GM21423 (cell line): ENCODE measurements around the gene OBP2A.
"Not testable (repeated sequence)": the region's sequence is repeated elsewhere in the genome, so short reads cannot be mapped to it uniquely, and the experiment has no call there.

Experiments used
- ATAC-seq: cut with Tn5 transposase; IDR thresholded peaks from one replicate; pipeline ENCODE4 v1.9.1; 2021; ENCODE audit warnings: mild to moderate bottlenecking, moderate library complexity; ENCODE audit not compliant: unreplicated experiment

Gene OBP2A

DNA sequence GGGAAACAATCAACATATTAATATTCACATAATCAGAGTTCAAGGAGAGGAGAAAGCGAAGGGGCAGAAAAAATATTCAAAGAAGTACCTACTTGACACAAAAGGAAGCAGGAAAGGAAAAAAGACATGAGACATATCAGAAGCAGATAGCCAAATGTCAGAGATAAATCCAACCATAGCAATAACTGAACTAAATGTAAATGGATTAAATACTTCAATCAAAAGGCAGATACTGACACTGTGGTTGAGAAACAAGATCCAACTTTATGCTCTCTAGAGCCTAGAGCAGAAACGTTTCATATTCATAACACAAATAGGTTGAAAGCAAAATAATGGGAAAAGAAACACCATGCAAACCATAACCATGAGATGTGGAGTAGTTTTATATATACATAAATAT lies 36.5 kb upstream of the OBP2A start:
- no peak for ATAC-seq

DNA sequence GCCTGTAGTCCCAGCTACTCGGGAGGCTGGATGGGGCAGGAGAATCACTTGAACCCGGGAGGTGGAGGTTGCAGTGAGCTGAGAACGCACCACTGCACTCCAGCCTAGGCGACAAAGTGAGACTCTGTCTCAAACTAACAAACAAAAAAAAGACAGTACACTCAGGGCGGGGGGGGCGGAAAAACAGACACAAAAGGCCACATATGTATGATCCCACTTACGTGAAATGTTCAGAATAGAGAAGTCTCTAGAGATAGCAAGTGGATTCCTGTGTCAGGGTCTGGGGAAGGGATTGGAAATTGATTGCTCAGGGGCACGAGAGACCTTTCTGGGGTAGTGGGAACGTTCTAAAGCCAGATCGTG lies 33.7 kb upstream of the OBP2A start:
- no peak for ATAC-seq

DNA sequence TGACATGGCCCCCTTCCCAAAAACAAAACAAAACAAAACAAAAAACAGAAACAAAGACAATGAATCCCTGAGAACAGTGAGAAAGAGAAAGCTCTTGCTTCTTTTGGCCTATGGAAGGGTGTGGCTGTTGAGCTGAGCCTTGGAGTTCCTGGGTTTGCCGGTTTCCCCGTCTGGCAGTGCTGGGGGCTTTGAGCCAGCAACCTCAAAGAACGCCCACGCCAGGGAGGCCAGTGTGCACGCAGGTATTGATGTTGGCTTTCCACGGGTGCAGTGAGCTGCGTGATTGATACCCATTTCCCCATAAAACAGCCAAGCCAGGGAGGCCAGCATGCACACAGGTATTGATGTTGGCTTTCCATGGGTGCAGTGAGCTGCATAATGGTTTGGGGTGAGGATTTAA lies 33.0 kb upstream of the OBP2A start:
- no peak for ATAC-seq

DNA sequence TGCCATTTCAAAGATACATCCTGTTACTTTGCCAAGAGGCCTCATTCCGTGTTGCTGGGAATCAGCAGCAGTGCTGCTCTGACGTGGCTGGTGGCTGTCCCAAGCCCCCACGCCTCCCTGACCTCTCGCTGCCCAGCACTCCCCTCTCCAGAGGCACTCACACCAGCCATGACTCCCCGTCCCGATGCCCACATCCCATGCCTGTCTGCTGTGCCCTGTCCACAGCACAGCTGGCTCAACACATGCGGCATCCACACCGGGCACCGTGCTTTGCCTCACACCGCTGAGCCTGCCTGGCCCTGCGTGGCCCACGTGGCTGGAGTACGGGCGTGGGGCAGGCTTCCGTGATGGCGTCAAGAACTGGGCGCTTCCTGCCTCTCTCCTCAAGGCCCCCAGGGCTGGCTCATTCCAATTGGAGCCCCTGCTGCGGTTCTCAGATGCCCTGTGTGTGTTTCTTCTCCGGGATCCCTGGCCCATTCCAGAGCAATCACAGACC lies 32.5 kb upstream of the OBP2A start:
- ATAC-seq: no peak

DNA sequence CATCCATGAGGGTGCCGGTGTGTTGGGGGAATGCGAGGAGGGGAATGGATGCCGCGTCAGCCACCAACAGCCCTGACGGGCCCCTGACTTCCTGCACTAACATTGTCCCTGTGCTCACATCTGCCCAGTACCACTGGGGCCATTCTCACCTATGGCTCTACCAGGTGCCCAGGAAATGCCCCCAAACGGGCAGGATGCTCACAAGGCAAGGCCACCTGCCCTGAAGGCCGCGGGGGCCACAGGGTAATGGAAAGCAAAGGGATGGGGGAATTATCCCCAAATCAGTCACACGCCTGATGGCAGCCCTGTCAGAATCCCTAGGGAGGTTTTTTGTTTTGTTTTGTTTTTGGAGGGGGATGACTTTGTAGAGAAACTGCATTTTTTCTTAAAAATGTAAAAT lies 32.0 kb upstream of the OBP2A start:
- ATAC-seq: not testable (repeated sequence)

DNA sequence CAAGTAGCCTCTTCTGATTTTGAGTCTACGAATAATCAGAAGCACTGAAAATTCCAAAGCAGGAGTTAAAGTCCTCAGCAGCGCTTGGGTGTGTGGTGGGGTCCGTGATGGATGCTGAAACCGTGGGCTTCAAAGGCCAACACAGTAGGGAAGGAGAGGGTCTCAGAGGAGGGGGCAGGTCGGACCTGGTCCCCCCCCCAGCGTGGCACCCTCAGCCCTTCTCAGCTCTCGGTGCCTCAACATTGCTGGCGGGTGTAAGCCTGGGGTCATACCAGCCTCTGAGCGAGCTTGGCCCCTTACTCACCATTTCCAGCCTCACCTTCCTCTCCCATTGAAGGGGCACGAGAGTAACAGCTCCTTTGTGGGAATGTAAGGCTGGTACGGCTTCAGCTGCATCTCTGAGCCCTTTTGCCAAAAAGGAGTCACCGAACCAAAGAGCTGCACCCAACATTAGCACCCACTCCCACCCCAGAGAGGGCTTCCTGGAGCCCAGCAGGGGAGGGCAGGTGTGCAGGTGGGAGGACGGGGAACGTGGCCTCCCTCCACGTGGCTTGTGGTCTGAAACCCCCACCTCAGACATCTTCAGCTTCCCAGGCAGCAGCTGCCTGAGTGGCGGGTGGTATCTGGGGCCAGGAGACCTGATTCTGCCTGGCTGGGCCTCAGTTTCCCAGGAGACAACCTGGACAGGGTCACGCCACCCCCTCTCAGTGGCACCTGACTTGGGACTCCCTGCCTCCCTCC lies 31.4 kb upstream of the OBP2A start:
- ATAC-seq: no peak

DNA sequence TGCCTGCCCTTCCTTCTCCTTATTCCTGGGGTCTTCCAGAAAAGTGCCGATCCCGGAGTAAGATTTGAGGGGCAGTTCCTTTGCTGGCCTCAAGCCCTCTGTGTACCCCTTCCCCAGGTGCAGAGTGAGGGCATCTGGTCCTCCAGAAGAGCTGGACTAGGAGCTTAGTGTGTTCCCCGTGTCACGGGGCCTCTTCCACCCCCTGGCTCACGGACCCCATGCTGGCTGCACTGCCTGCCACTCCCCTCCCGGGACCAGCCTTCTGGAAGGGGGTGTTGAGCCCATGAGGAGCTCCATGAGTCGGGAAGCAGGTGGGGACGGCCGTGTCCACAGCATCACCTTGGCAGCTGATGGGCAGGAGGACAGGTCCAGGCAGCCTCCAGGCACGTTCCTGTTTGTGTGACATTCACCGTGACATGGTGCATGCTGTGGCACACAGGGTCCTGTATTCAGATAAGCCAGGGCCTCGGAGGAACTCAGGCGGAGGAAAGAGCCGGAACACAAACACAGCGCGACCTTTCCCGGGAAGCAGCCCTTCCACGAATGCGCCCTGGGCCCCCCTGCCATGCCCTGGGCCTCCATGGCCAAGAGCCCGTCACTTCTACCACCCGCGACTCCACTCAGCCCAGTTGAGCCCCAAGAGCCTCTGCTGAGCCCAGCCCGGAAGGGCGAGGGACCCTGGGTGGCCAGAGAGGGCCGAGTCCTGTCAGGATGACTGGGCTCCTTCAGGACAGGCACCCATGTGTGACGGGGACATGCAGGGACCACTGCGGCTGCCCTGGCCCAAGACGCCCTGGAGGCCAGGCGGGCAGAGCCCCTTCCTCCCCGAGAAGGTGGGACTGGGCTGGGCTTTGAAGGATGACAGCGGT lies 30.6 kb upstream of the OBP2A start:
- ATAC-seq: no peak

DNA sequence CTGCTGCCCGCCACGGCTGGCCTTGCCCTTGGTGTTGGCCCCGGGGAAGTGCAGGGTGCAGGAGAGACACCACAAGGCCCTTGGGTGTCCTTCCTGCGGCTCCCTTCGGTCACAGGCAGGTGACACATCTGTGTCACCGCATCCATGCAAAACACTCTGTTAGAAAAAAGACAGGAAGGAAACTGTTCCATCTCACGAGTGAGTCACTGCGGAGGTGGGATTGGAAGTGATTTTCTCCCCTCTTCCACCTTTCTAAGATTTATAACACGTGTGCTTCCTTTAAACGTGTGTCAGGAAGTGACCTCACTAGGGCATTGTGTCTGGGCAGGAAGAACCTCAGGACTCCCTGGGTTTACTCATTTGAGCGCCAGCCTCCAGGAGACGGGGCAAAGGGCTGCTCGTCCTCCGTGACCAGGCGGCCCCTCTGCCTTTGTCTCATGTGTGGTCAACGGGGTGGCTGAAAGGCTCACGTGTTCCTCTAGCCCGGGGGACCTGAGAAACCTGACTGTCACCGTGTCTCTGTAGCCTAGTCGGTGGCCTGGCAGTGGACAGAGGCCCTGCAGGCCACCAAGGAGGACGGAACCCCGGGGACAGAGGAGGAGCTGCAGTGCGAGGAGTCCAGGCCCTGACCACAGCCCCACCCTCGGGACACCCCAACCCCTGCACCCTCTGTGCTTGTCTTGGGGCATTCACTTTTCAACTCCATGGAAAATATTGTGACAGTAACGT lies 29.6 kb upstream of the OBP2A start:
- no peak for ATAC-seq

DNA sequence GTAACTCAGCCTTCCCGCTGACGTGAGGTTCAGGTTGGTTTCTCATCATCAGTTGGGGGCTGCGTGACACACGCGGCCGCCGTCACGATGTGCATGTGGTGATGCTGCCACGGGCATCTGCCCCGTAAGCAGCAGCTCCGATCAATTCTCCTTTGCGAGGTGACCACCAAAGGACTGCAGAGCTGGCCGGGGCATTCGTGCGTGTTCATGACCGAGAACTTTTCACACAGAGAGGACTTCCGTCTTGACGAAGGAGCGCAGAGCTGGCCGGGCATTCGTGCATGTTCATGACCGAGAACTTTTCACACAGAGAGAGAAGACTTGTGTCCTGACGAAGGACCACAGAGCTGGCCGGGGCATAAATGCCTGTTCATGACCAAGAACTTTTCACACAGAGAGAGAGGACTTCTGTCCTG lies 28.5 kb upstream of the OBP2A start:
- ATAC-seq: no peak

DNA sequence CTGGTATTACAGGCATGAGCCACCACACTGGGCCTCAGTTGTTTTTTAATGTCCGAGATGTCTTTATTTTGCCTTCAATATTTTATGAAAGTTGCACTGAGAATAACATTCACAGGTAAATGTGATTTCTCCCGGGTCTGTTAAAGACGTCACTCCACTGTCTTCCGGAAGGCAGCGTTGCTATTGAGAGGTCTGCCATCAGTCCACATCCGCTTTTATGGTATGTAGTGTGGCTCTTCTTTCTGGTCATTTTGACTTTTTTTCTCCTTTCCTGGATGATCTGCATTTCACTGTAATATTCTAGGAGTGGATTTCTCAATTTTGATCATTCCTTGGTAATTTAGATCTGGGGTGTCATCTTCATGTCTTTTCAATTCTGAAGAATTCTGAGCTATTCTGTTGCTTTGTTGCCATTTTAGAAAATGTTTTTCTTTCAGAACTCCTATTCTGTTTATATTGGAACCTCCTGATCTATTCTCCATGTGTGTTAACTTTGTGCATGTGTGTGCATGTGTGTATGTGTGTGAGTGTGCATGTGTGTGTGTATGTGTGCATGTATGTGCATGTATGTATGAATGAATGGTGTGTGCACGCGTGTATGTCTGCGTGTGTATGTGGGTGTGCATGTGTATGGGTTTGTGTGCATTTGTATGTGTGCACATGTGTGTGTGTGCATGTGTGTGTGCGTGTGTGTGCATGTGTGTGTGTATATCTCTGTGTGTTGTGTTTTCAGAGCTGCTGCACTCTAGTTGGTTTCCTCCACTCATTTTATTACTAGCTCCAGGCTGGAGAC lies 26.6 kb upstream of the OBP2A start:
- ATAC-seq: no peak

DNA sequence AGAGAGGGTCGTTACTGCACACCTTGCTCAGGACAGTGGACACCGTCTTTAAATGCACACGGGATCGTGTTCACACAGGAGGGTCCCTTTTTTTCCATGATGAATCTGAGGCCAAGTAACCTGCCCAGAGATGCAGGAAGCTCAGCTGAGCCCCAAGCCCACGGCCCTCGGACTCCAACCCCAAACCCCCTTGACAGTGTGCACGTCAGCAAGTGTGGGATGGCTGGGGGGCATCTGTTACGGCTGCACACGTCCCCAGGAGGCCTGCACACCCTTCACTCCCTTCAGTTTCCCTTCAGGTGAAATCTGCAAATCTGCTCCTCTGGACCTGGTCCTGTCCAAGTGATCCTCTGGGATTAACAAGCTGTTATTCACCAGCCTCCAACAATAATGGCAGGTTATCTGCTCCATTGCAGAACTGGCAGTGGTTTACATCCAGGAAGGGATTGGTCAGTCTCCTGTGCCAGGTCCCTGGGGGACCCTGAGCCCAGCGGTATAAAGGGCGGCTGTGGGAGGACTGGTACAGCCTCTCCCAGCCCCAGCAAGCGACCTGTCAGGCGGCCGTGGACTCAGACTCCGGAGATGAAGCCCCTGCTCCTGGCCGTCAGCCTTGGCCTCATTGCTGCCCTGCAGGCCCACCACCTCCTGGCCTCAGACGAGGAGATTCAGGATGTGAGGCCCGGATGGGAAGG lies 24.9 kb upstream of the OBP2A start, which contains the start of gene LCN1:
Gene LCN1, plus strand, starts transcription at position 525 of the 692 bp plus-strand sequence. Its CDS starts 58 bp downstream, at position 583.
- no peak for ATAC-seq

DNA sequence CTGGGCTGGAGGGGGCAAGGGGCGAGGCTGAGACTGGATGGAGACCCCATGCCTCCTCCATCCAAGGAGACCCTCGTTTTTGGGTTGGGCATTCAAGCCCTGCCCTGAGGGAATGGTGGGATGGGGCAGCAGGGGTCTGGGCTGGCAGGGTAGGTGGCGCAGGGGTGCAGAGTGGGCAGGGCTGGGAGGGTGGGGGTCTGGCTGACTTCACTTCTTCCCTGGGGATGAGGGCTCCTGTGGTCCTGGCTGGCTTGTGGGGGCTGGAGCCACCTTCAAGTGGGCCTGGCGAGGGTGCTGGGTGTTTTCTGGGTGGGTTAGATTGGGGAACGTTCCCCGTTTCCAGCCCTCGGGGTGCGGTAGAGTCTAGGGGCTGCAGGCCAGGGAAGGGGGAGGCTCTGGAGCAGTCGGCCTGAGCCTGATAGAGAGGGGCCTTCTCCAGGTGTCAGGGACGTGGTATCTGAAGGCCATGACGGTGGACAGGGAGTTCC lies 24.3 kb upstream of the OBP2A start:
- ATAC-seq: no peak

DNA sequence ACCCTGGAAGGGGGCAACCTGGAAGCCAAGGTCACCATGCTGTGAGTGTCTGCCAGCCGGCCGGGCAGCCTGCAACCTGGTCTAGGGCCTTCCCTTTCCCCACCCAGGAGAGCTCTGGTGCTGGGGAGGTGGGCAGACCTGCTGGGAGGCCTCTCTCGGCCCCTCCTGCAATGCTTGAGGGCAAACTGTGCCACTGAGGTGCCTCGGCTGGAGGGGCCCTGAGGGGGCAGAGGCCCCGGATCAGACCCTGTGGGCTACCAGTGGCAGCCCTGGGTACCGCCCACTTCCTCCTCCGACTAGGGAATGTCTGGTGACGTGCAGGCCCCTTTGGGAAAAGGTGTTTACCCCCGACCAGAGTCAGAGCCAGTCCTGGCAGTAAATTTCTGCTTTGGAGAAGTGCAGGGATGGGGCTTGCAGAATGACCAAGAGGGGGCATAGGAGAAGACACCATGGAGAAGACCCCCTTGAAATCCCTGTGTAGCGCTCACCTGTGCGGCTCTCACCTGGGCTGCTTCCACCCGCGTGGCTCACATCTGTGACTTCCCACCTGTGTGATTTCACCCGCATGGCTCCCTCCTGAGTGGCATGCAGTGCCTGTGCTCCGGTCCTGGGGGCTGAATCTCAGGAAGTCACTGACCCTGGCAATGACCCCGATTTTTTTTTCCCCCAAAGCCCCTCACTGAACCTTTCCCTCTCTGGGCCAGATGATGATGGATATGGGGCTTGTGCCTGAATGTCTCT lies 23.6 kb upstream of the OBP2A start:
- ATAC-seq: no peak

DNA sequence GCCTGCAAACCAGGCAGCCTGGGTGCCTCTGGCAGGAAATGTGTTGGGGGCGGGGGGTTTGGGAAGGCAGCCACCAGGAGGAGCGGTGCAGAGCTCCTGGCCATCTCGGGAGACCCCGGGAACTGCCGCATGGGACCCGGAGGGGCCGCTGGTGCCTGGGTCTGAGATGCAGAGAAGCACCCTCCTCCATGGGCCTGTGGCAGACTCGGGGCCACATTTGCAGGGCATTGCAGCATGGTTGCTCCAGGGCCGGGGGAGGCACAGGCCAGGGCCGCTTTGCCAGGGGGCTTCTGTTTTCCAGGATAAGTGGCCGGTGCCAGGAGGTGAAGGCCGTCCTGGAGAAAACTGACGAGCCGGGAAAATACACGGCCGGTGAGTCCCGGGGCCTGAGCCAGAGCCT lies 23.0 kb upstream of the OBP2A start:
- no peak for ATAC-seq

DNA sequence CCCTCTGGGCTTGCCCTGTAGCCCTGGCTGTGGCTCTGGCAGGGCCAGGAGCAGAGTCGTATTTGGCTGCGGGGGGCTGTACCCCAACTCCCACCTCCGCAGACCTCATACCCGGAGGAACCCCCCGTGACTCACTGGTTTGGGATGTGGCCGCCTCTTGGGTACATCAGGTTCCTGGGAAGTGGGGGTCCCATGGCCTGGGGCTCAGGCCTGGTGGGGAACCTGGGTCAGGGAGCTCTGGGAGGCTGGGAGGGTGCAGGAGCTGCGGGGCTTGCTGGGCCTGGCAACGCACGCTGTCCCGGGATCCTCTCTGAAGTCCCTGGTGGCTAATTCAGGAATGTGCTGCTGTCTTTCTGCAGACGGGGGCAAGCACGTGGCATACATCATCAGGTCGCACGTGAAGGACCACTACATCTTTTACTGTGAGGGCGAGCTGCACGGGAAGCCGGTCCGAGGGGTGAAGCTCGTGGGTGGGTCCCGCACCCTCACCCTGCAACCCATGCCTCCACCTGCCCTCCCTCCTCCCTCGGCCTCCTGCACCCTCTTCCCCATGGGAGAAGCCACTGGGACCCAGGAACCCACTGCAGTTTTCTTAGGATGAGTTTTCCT lies 22.3 kb upstream of the OBP2A start:
- ATAC-seq: no peak

DNA sequence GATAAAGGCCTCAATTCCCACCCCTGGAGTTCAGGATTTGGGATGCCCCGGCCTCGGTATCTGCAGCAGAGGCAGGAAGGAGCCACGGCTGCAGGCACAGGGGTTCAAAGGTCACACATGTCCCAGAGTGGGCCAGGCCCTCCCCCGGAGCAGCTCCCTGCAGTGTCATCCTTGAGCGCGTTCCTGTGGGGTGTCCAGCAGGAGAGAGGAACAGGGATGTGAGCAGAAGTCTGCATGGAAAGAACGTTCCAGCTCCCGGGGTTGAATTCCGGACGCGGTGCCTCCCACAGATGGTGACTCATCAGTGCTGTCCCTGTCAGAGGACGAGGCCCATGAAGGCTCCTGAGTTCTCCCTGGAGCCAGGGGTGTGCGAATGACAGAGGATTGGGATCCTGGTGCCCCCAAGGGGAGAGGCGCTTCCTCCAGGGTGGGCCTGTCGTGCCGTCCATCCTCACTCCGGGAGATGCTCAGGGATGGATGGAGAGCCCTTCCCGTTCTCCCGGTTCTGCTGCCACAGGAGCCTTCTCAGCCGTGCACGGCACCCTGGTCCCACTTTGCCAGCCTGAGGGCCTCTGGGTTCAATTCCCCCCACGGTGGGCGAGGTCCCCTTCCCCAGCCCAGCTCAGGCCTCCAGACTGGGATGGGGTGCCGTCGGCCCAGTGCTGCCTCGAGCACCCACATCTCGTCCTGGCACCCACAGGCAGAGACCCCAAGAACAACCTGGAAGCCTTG lies 21.6 kb upstream of the OBP2A start:
- no peak for ATAC-seq

DNA sequence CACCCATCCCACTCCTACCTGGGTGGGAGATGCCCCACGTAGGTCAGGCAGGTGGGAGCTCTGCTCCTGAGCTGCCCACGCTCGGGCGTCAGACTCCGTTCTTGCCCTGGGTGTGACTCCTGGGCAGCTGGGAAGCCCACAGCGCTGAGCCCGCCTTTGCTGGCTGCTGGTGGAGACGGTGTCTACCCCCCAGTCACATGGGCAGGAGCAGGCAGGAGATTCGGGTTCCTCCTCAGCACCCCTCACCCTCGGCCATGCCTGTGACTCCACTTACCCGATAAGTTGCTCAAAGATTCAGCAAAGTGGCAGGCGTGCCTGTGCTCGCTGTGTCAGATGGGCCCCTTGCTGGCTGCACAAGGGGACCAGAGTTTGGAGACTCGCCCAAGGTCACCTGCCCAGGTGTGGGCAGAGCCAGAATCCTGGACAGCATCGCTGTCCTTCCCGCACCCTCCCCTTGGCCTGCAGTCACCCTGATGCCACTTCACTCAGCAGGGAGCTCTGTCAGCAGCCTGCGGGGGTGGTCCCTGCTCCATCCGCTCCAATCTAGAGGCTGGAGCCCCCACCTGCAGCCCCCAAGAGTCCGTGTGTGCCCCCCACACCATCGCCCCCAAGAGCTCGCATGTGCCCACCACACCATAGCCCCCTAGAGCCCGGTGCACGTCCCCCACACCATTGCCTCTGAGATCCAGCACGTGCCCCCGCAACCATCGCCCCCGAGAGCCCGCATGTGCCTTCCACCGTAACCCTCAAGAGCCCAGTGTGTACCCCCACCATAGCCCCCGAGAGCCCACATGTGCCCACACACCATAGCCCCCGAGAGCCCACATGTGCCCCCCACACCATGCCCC lies 20.5 kb upstream of the OBP2A start:
- no peak for ATAC-seq
